GM12878 (cell line): ENCODE measurements around the gene RAET1E. TPM values are rescaled to one million over a fixed set of nuclear protein-coding genes. Genes with fewer than 3 reads are reported as not detected.

ENCODE experiments used
- ATAC-seq: fragments of 200-7000 bp; cut with Tn5 transposase; 3 replicates; pipeline ENCODE4 v1.9.1; 2020; ENCODE audit warnings: mild to moderate bottlenecking, moderate library complexity
- BruUV-seq: library from RNA; stranded (reverse); fragments of 400-500 nt; replicated peaks from 2 replicates; lab custom pipeline; 2021; lab: Mats Ljungman, UMichigan
- CTCF ChIA-PET: fragments of 300-600 bp; sonication (Branson Sonifier 250); formaldehyde crosslinking; extraction: SDS; loops from one replicate; lab custom pipeline; 2021; ENCODE audit warnings: inconsistent platforms; lab: Yijun Ruan, JAX
- POLR2A ChIA-PET: fragments of 350-600 bp; formaldehyde crosslinking; extraction: SDS; loops from one replicate; lab custom pipeline; 2021; ENCODE audit warnings: inconsistent platforms; lab: Charles Lee
- RAD21 ChIA-PET: fragments of 300-600 bp; sonication (Branson Sonifier 250); formaldehyde crosslinking; loops from one replicate; lab custom pipeline; 2023; ENCODE audit warnings: antibody characterized with exemption; ENCODE audit not compliant: unreplicated experiment; lab: Charles Lee
- SMC1A ChIA-PET: fragments of 300-600 bp; sonication (Branson Sonifier 250); formaldehyde crosslinking; loops from one replicate; lab custom pipeline; 2023; ENCODE audit not compliant: unreplicated experiment, uncharacterized antibody; lab: Charles Lee
- DNase-seq: peaks from one replicate; pipeline ENCODE4 v3.0.0-alpha.2; 2011; ENCODE audit warnings: low read depth, low spot score
- FAIRE-seq: peaks from 3 replicates; lab custom pipeline; 2011; peaks lifted over from hg19 to GRCh38; lab: Jason Lieb, UNC
- H2AFZ ChIP-seq: 2 replicates; pipeline ENCODE4 v1.6.0; 2011; ENCODE audit warnings: low read depth, low read length, control low read depth; ENCODE audit not compliant: control insufficient read depth
- H3K27ac ChIP-seq: 2 replicates; pipeline ENCODE4 v1.5.1; 2011; ENCODE audit warnings: control low read depth; ENCODE audit not compliant: control insufficient read depth, insufficient read depth
- H3K27me3 ChIP-seq, 2 experiments: replicated peaks in 1 of 2; 2 replicates each; pipeline versions ENCODE4 v1.6.0 to v1.6.1; 2011; ENCODE audit warnings: low read length in 1 of 2; ENCODE audit not compliant: control insufficient read depth in 2 of 2, insufficient read depth in 2 of 2
- H3K36me3 ChIP-seq, 2 experiments: 2 replicates each; pipeline ENCODE4 v1.5.1; 2011; ENCODE audit warnings: low read length in 1 of 2; ENCODE audit not compliant: control insufficient read depth in 2 of 2, insufficient read depth in 2 of 2
- H3K4me1 ChIP-seq: 2 replicates; pipeline ENCODE4 v1.6.1; 2011; ENCODE audit warnings: mild to moderate bottlenecking, low read length, moderate library complexity, mixed read lengths; ENCODE audit not compliant: control insufficient read depth, insufficient read depth
- H3K4me2 ChIP-seq: 2 replicates; pipeline ENCODE4 v1.6.0; 2011; ENCODE audit warnings: control low read depth; ENCODE audit not compliant: control insufficient read depth, insufficient read depth
- H3K4me3 ChIP-seq: fragments of 200-600 bp; sonication (generic); 2 replicates; pipeline ENCODE4 v1.5.1; 2016
- H3K79me2 ChIP-seq: 2 replicates; pipeline ENCODE4 v1.6.0; 2011; ENCODE audit warnings: low read length; ENCODE audit not compliant: control insufficient read depth, insufficient read depth
- H3K9ac ChIP-seq: 2 replicates; pipeline ENCODE4 v1.8.0; 2011; ENCODE audit warnings: low read length, control low read depth, mixed read lengths; ENCODE audit not compliant: control insufficient read depth, insufficient read depth
- H3K9me3 ChIP-seq: replicated peaks from 3 replicates; pipeline ENCODE4 v1.5.1; 2011; ENCODE audit warnings: mild to moderate bottlenecking, low read length; ENCODE audit not compliant: control insufficient read depth, insufficient read depth
- H4K20me1 ChIP-seq: 2 replicates; pipeline ENCODE4 v1.6.0; 2011; ENCODE audit not compliant: control insufficient read depth, insufficient read depth
- CBX5 ChIP-seq: sonication (generic); IDR thresholded peaks from 2 replicates; pipeline ENCODE4 v1.6.1; 2016; ENCODE audit warnings: low read depth, moderate library complexity, mild to moderate bottlenecking, inconsistent platforms
- GATAD2B ChIP-seq: fragments of 450-650 bp; conservative IDR thresholded peaks from 2 replicates; pipeline ENCODE4 v1.6.1; 2017; ENCODE audit warnings: low read depth, mild to moderate bottlenecking, moderate library complexity
- JUNB ChIP-seq: IDR thresholded peaks from 2 replicates; pipeline ENCODE4 v1.6.1; 2016; ENCODE audit warnings: antibody characterized with exemption, mild to moderate bottlenecking
- PAX5 ChIP-seq: IDR thresholded peaks from 2 replicates; pipeline ENCODE4 v1.6.1; 2011; ENCODE audit warnings: low read depth, low read length, borderline replicate concordance
- TAF1 ChIP-seq: IDR thresholded peaks from 2 replicates; pipeline ENCODE4 v1.6.1; 2011; ENCODE audit warnings: mild to moderate bottlenecking, low read depth, low read length, borderline replicate concordance
- TCF7 ChIP-seq: IDR thresholded peaks from 2 replicates; pipeline ENCODE4 v1.6.1; 2014; ENCODE audit warnings: antibody characterized with exemption, borderline replicate concordance
- YY1 ChIP-seq: IDR thresholded peaks from 2 replicates; pipeline ENCODE4 v1.6.1; 2011; ENCODE audit warnings: low read depth, mild to moderate bottlenecking, low read length
- ZNF24 ChIP-seq: fragments of 450-650 bp; IDR thresholded peaks from 2 replicates; pipeline ENCODE4 v1.6.1; 2017; ENCODE audit warnings: antibody characterized with exemption, mild to moderate bottlenecking
- ZSCAN29 ChIP-seq: fragments of 450-650 bp; IDR thresholded peaks from 2 replicates; pipeline ENCODE4 v1.6.1; 2017; ENCODE audit warnings: mild to moderate bottlenecking, moderate library complexity
- WGBS: methylation state at CpG from one replicate; pipeline ENCODE4 v1.1.6; 2016; ENCODE audit warnings: low lambda C conversion rate; ENCODE audit not compliant: insufficient replicate concordance, insufficient coverage; ENCODE audit errors: missing lambda C conversion rate; 5-methylcytosine and 5-hydroxymethylcytosine counted together
- in situ Hi-C: fragments of 300-500 bp; cut with MboI; formaldehyde crosslinking; loops from 9 replicates; pipeline ENCODE4 v1.14.3; 2018; ENCODE audit warnings: mixed read lengths
- intact Hi-C: fragments of 100-400 bp; cut with micrococcal nuclease; formaldehyde crosslinking; loops from one replicate; pipeline ENCODE4 v1.14.2; 2022; ENCODE audit not compliant: unreplicated experiment
- polyA plus RNA-seq, 11 experiments: library from polyadenylated mRNA; depleted of rRNA in 4 of 11; unstranded in 6 of 11; stranded (reverse) in 5 of 11; fragments of >200 nt; fragmentation: Nextera tagmentation in 4 of 11; fragmentation: Illumina TruSeq in 1 of 11; extraction: Ambion mirVana in 4 of 11; extraction: Trizol in 1 of 11; gene quantifications; 1 replicate in 1 of 11; 2 replicates in 10 of 11; pipeline versions ENCODE4 v1.2.1 to v1.2.3, GENCODE V29; 2011 to 2016; ENCODE audit warnings: inconsistent platforms in 2 of 11, missing spikeins in 2 of 11, low read depth in 1 of 11
- total RNA-seq, 4 experiments: library from RNA; depleted of rRNA in 3 of 4; stranded (reverse); fragments of >200 nt in 3 of 4; fragmentation: Illumina TruSeq in 1 of 4; extraction: Trizol in 1 of 4; gene quantifications; 2 replicates each; pipeline versions ENCODE4 v1.2.1 to v1.2.3, GENCODE V29; 2013 to 2021
- TF ChIP-seq, protein P1 (sequence below): fragments of 450-650 bp; IDR thresholded peaks from 2 replicates; pipeline ENCODE4 v1.6.1; 2017; ENCODE audit warnings: mild to moderate bottlenecking, moderate library complexity

Gene RAET1E
- total and polyA plus RNA-seq, 10 of the 15 experiments (the other 5 are each of a cell fraction or from before 2014, with no cell fraction given): not detected

DNA sequence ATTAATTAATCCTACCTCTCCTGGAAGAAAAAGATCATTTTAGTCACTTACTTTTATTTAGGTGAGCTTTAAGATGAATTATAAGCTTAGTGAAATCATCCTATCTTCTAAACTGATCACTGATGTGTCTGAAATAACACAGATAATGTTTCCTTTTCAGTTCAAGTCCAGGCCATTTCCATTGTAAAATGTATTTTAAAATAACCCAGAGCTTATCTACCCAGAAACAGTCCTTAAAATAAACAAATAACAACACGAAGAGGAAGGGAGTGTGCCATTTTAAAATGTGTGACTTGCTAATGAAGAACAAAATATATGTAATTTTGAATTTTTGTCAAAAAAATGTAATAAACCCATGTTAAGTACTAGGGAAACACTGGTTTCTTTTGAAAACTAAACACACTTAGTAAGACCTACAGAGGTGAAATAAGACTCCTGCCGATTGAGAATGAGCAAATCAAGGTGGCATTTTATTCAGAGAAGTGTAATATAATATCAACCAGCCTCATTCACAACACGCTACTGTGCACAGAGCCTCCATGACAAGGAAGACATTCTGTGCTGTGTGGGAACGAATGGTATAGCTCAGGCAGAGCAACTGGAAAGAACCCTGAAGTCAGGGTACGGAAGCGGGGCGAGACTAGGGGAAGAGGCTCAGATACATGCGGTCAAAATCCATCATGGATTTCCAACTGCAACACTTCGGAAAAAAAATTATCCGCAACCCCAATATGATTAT, 41.5 kb downstream of the RAET1E start:
- FAIRE-seq: no peak
- H3K4me1 ChIP-seq: peaks cover 7% of the 10 kb centered on the region
- H3K9me3 ChIP-seq: no peaks in the 10 kb centered on the region
- TF ChIP-seq PAX5 (no peak), ZSCAN29 (no peak), ZNF24 (no peak), GATAD2B (no peak), CBX5 (no peak), YY1 (no peak), TCF7 (no peak), JUNB (no peak), TAF1 (no peak)
- TF ChIP-seq, protein P1, sequence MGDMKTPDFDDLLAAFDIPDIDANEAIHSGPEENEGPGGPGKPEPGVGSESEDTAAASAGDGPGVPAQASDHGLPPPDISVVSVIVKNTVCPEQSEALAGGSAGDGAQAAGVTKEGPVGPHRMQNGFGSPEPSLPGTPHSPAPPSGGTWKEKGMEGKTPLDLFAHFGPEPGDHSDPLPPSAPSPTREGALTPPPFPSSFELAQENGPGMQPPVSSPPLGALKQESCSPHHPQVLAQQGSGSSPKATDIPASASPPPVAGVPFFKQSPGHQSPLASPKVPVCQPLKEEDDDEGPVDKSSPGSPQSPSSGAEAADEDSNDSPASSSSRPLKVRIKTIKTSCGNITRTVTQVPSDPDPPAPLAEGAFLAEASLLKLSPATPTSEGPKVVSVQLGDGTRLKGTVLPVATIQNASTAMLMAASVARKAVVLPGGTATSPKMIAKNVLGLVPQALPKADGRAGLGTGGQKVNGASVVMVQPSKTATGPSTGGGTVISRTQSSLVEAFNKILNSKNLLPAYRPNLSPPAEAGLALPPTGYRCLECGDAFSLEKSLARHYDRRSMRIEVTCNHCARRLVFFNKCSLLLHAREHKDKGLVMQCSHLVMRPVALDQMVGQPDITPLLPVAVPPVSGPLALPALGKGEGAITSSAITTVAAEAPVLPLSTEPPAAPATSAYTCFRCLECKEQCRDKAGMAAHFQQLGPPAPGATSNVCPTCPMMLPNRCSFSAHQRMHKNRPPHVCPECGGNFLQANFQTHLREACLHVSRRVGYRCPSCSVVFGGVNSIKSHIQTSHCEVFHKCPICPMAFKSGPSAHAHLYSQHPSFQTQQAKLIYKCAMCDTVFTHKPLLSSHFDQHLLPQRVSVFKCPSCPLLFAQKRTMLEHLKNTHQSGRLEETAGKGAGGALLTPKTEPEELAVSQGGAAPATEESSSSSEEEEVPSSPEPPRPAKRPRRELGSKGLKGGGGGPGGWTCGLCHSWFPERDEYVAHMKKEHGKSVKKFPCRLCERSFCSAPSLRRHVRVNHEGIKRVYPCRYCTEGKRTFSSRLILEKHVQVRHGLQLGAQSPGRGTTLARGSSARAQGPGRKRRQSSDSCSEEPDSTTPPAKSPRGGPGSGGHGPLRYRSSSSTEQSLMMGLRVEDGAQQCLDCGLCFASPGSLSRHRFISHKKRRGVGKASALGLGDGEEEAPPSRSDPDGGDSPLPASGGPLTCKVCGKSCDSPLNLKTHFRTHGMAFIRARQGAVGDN: no peak
- TF ChIP-seq, all 136 proteins: peak for 0
- Histone ChIP-seq H3K4me2 (no peak overlapping the region), H3K27me3 (peaks cover 5 to 7% of the 10 kb centered on the region in 2 experiments; a peak in 3 of 4 replicates), H2AFZ (no peak overlapping the region), H3K27ac (no peak overlapping the region), H3K36me3 (no peaks in the 10 kb centered on the region), H3K79me2 (no peaks in the 10 kb centered on the region), H4K20me1 (no peaks in the 10 kb centered on the region), H3K4me3 (no peak overlapping the region), H3K9ac (no peak overlapping the region)
- ATAC-seq: no peak
- 60% methylated on average over 10 of the region's 10 CpGs for WGBS
- RAD21 ChIA-PET: no interaction called here
- POLR2A ChIA-PET: no interaction called here
- BruUV-seq: no TSS peak
- intact Hi-C loops (no loop called here), in situ Hi-C loops (no loop called here)
- SMC1A ChIA-PET: no interaction called here
- CTCF ChIA-PET: interaction anchor here (0.9 to 1.4 kb wide), 2 partner anchors 20 to 21 kb away, joined by 3 read pairs; no protein-coding TSS in a partner anchor
- DNase-seq: no peak
